Astrocyte (in vitro differentiated cells and primary cell): ENCODE data around the gene WDR64. TPM values are rescaled to one million over a fixed set of nuclear protein-coding genes. Genes with fewer than 3 reads are reported as not detected.

ENCODE experiments used
- DNase-seq: peaks from one replicate; pipeline ENCODE4 v3.0.0-alpha.2; 2010; ENCODE audit warnings: low read depth
- FAIRE-seq: peaks from 2 replicates; lab custom pipeline; 2011; peaks lifted over from hg19 to GRCh38; lab: Jason Lieb, UNC
- H2AFZ ChIP-seq: 2 replicates; pipeline ENCODE4 v1.6.0; 2012; ENCODE audit warnings: low read depth, low read length, inconsistent platforms
- H3K27ac ChIP-seq: 2 replicates; pipeline ENCODE4 v1.5.1; 2011; ENCODE audit warnings: low read depth, low read length, inconsistent platforms
- H3K27me3 ChIP-seq: 2 replicates; pipeline ENCODE4 v1.6.0; 2011; ENCODE audit warnings: low read length, inconsistent platforms; ENCODE audit not compliant: insufficient read depth
- H3K36me3 ChIP-seq: 2 replicates; pipeline ENCODE4 v1.5.1; 2011; ENCODE audit warnings: low read length, inconsistent platforms; ENCODE audit not compliant: insufficient read depth
- H3K4me1 ChIP-seq: 2 replicates; pipeline ENCODE4 v1.5.1; 2011; ENCODE audit warnings: low read length, inconsistent platforms; ENCODE audit not compliant: insufficient read depth
- H3K4me2 ChIP-seq: 2 replicates; pipeline ENCODE4 v1.6.0; 2012; ENCODE audit warnings: low read length, inconsistent platforms
- H3K4me3 ChIP-seq: 2 replicates; pipeline ENCODE4 v1.5.1; 2011; ENCODE audit warnings: low read depth, mild to moderate bottlenecking, low read length, inconsistent platforms; ENCODE audit not compliant: insufficient read depth
- H3K79me2 ChIP-seq: 2 replicates; pipeline ENCODE4 v1.6.0; 2012; ENCODE audit warnings: mild to moderate bottlenecking, low read length, inconsistent platforms; ENCODE audit not compliant: insufficient read depth
- H3K9ac ChIP-seq: 2 replicates; pipeline ENCODE4 v1.6.0; 2012; ENCODE audit warnings: mild to moderate bottlenecking, low read length, inconsistent platforms
- H3K9me3 ChIP-seq: 2 replicates; pipeline ENCODE4 v1.5.1; 2012; ENCODE audit warnings: low read depth, mild to moderate bottlenecking, low read length, inconsistent platforms; ENCODE audit not compliant: insufficient read depth
- H4K20me1 ChIP-seq: 2 replicates; pipeline ENCODE4 v1.6.0; 2012; ENCODE audit warnings: low read length, inconsistent platforms; ENCODE audit not compliant: insufficient read depth
- H3K27ac Mint-ChIP-seq: one replicate; pipeline ENCODE4 v1.8.0; 2021; ENCODE audit warnings: mild to moderate bottlenecking, mixed read lengths; ENCODE audit not compliant: unreplicated experiment
- H3K27me3 Mint-ChIP-seq: one replicate; pipeline ENCODE4 v1.8.0; 2021; ENCODE audit warnings: low read depth, mixed read lengths; ENCODE audit not compliant: unreplicated experiment
- H3K36me3 Mint-ChIP-seq: one replicate; pipeline ENCODE4 v1.8.0; 2021; ENCODE audit warnings: low read depth, mixed read lengths; ENCODE audit not compliant: unreplicated experiment
- H3K4me1 Mint-ChIP-seq: one replicate; pipeline ENCODE4 v1.8.0; 2021; ENCODE audit warnings: low read depth, mixed read lengths; ENCODE audit not compliant: unreplicated experiment
- H3K4me3 Mint-ChIP-seq: one replicate; pipeline ENCODE4 v1.8.0; 2021; ENCODE audit warnings: mild to moderate bottlenecking, moderate library complexity, mixed read lengths; ENCODE audit not compliant: unreplicated experiment
- H3K9me3 Mint-ChIP-seq: one replicate; pipeline ENCODE4 v1.8.0; 2021; ENCODE audit warnings: mild to moderate bottlenecking, mixed read lengths; ENCODE audit not compliant: unreplicated experiment
- CTCF ChIP-seq: IDR thresholded peaks from 2 replicates; pipeline ENCODE4 v1.5.1; 2011; ENCODE audit warnings: low read depth, mild to moderate bottlenecking, inconsistent platforms, low read length, moderate library complexity; ENCODE audit not compliant: insufficient read depth
- EZH2 ChIP-seq: IDR thresholded peaks from 2 replicates; pipeline ENCODE4 v1.6.1; 2012; ENCODE audit warnings: mild to moderate bottlenecking, low read length, inconsistent platforms; ENCODE audit not compliant: insufficient read depth
- total RNA-seq: library from RNA; stranded (reverse); gene quantifications from 2 replicates; pipeline ENCODE4 v1.2.1, GENCODE V29; 2021

WDR64 gene
- total RNA-seq, 1 donor from 2014 or later, result not detected

GRCh38 chr1:241644259-241644658 is 7.8 kb upstream of the WDR64 start:
- peaks cover 5% of the 10 kb centered on the region for H3K4me1 ChIP-seq
- no peak overlapping the region for H3K27ac ChIP-seq
- TF ChIP-seq CTCF (no peak), EZH2 (no peak)
- peaks cover 20% of the 10 kb centered on the region for H3K4me1 Mint-ChIP-seq
- FAIRE-seq, result no peak
- no peaks in the 10 kb centered on the region for H3K27me3 ChIP-seq
- H3K9ac ChIP-seq, result no peak overlapping the region
- H3K36me3 ChIP-seq, result no peaks in the 10 kb centered on the region
- no peak overlapping the region for H3K27ac Mint-ChIP-seq
- H3K4me2 ChIP-seq, result no peak overlapping the region
- H3K27me3 Mint-ChIP-seq, result no peaks in the 10 kb centered on the region
- H3K9me3 Mint-ChIP-seq, result peaks cover 2% of the 10 kb centered on the region
- no peak overlapping the region for H2AFZ ChIP-seq
- H3K9me3 ChIP-seq, result no peaks in the 10 kb centered on the region
- no peaks in the 10 kb centered on the region for H3K36me3 Mint-ChIP-seq
- no peaks in the 10 kb centered on the region for H4K20me1 ChIP-seq
- no peak for DNase-seq
- H3K4me3 Mint-ChIP-seq, result no peak overlapping the region
- no peak overlapping the region for H3K4me3 ChIP-seq
- H3K79me2 ChIP-seq, result peaks cover 5% of the 10 kb centered on the region

- Histone ChIP-seq H3K4me3 (no peak overlapping the region), H2AFZ (no peak overlapping the region), H3K9me3 (no peaks in the 10 kb centered on the region), H3K79me2 (no peaks in the 10 kb centered on the region), H3K4me2 (no peak overlapping the region), H3K9ac (no peak overlapping the region), H3K36me3 (no peaks in the 10 kb centered on the region), H3K27me3 (no peaks in the 10 kb centered on the region), H3K4me1 (peaks cover 5% of the 10 kb centered on the region), H3K27ac (no peak overlapping the region), H4K20me1 (no peaks in the 10 kb centered on the region)
- Mint-ChIP-seq H3K4me1 (peaks cover 20% of the 10 kb centered on the region), H3K27me3 (peaks cover under 1% of the 10 kb centered on the region), H3K9me3 (peaks cover 2% of the 10 kb centered on the region), H3K36me3 (no peaks in the 10 kb centered on the region), H3K27ac (no peak overlapping the region), H3K4me3 (no peak overlapping the region)
- DNase-seq, result no peak
- FAIRE-seq, result no peak
- TF ChIP-seq CTCF (no peak), EZH2 (no peak)
Observed at GRCh38 chr1:241645199-241645598, 6.9 kb upstream of the WDR64 start.

- Mint-ChIP-seq H3K4me3 (no peak overlapping the region), H3K9me3 (peaks cover 2% of the 10 kb centered on the region), H3K27ac (no peak overlapping the region), H3K36me3 (no peaks in the 10 kb centered on the region), H3K4me1 (peaks cover 15% of the 10 kb centered on the region), H3K27me3 (peaks cover 6% of the 10 kb centered on the region)
- FAIRE-seq (no peak), DNase-seq (no peak)
- Histone ChIP-seq H3K4me1 (peaks cover 5% of the 10 kb centered on the region), H3K79me2 (no peaks in the 10 kb centered on the region), H3K9ac (no peak overlapping the region), H3K4me3 (no peak overlapping the region), H3K27ac (no peak overlapping the region), H3K27me3 (no peaks in the 10 kb centered on the region), H3K9me3 (no peaks in the 10 kb centered on the region), H4K20me1 (no peaks in the 10 kb centered on the region), H3K4me2 (no peak overlapping the region), H3K36me3 (no peaks in the 10 kb centered on the region), H2AFZ (no peak overlapping the region)
- TF ChIP-seq CTCF (no peak), EZH2 (no peak)
Observed at GRCh38 chr1:241646201-241646600, 5.9 kb upstream of the WDR64 start.
